HCT116 (cell line): ENCODE data around the gene CTNNA2. TPM values are rescaled to one million over a fixed set of nuclear protein-coding genes. Genes with fewer than 3 reads are reported as not detected.

ENCODE experiments used
- ATAC-seq: fragments of 200-7000 bp; cut with Tn5 transposase; 2 replicates; pipeline ENCODE4 v1.9.1; 2020; ENCODE audit warnings: mild to moderate bottlenecking, moderate library complexity
- BruUV-seq: library from RNA; stranded (reverse); fragments of 400-500 nt; replicated peaks from 2 replicates; lab custom pipeline; 2021; lab: Mats Ljungman, UMichigan
- CTCF ChIA-PET: fragments of 300-600 bp; sonication (Branson Sonifier 250); formaldehyde crosslinking; loops from one replicate; lab custom pipeline; 2021; ENCODE audit warnings: antibody characterized with exemption; lab: Charles Lee
- POLR2A ChIA-PET: fragments of 300-600, 350-600 bp; sonication (Branson Sonifier 250); formaldehyde crosslinking; loops from one replicate; lab custom pipeline; 2021; ENCODE audit warnings: antibody characterized with exemption; lab: Charles Lee
- RAD21 ChIA-PET, 2 experiments: fragments of 300-600 bp; sonication (Branson Sonifier 250); formaldehyde crosslinking; loops; one replicate each; lab custom pipeline; 2023; ENCODE audit warnings: low total read pairs in 2 of 2; ENCODE audit not compliant: uncharacterized antibody in 2 of 2, unreplicated experiment in 2 of 2, low non-redundant PET in 1 of 2; lab: Charles Lee
- DNase-seq: peaks from one replicate; pipeline ENCODE4 v3.0.0-alpha.2; 2010; ENCODE audit warnings: low read depth, low spot score
- H2AFZ ChIP-seq: fragments of 200-600 bp; shearing (Covaris generic), sonication (generic); 2 replicates; pipeline ENCODE4 v1.6.1; 2017; ENCODE audit warnings: low read depth, mixed run types, mixed read lengths, antibody characterized with exemption, low read length; ENCODE audit not compliant: poor library complexity, severe bottlenecking
- H3K27ac ChIP-seq: 2 replicates; pipeline ENCODE4 v1.5.1; 2012; ENCODE audit warnings: low read depth, low read length
- H3K27me3 ChIP-seq: fragments of 200-600 bp; sonication (generic); 2 replicates; pipeline ENCODE4 v1.6.1; 2016; ENCODE audit warnings: mixed run types, low read length, mixed read lengths; ENCODE audit not compliant: insufficient read depth
- H3K36me3 ChIP-seq, 2 experiments: fragments of 200-500 bp in 1 of 2; fragments of 200-600 bp in 1 of 2; sonication (Bioruptor generic) in 1 of 2; sonication (generic) in 1 of 2; 2 replicates each; pipeline versions ENCODE4 v1.5.1 to v1.6.1; 2014 to 2016; ENCODE audit warnings: low read length in 2 of 2, inconsistent platforms in 1 of 2, mixed read lengths in 1 of 2, mixed run types in 1 of 2; ENCODE audit not compliant: insufficient read depth in 2 of 2, control insufficient read depth in 1 of 2
- H3K4me1 ChIP-seq, 2 experiments: fragments of 200-600 bp in 1 of 2; sonication (generic) in 1 of 2; 2 replicates each; pipeline versions ENCODE4 v1.5.1 to v1.6.1; 2012 to 2017; ENCODE audit warnings: low read length in 2 of 2, inconsistent platforms in 1 of 2, mild to moderate bottlenecking in 1 of 2, mixed read lengths in 1 of 2, mixed run types in 1 of 2, moderate library complexity in 1 of 2; ENCODE audit not compliant: insufficient read depth in 2 of 2, control insufficient read depth in 1 of 2
- H3K4me2 ChIP-seq: fragments of 200-600 bp; sonication (generic); 2 replicates; pipeline ENCODE4 v1.6.1; 2017; ENCODE audit warnings: mixed run types, low read length, mixed read lengths
- H3K4me3 ChIP-seq, 2 experiments: fragments of 200-600 bp in 1 of 2; sonication (generic) in 1 of 2; replicated peaks in 1 of 2; 2 replicates each; pipeline ENCODE4 v1.5.1; 2011 to 2016; ENCODE audit warnings: low read length in 2 of 2, control low read depth in 1 of 2, low read depth in 1 of 2, mild to moderate bottlenecking in 1 of 2, mixed read lengths in 1 of 2, mixed run types in 1 of 2
- H3K79me2 ChIP-seq: fragments of 200-600 bp; sonication (generic); 2 replicates; pipeline ENCODE4 v1.6.1; 2017; ENCODE audit warnings: mild to moderate bottlenecking, mixed run types, low read length, moderate library complexity, mixed read lengths; ENCODE audit not compliant: insufficient read depth
- H3K9ac ChIP-seq: fragments of 200-600 bp; sonication (generic); 2 replicates; pipeline ENCODE4 v1.6.1; 2016; ENCODE audit warnings: low read length, mixed read lengths
- H3K9me2 ChIP-seq: fragments of 200-600 bp; sonication (generic), shearing (Covaris generic); 2 replicates; pipeline ENCODE4 v1.6.1; 2017; ENCODE audit warnings: mixed run types, mild to moderate bottlenecking, moderate library complexity; ENCODE audit not compliant: insufficient read depth
- H3K9me3 ChIP-seq, 2 experiments: fragments of 200-500 bp in 1 of 2; fragments of 200-600 bp in 1 of 2; sonication (Bioruptor generic) in 1 of 2; sonication (generic) in 1 of 2; 2 replicates each; pipeline ENCODE4 v1.6.1; 2014 to 2017; ENCODE audit warnings: low read length in 2 of 2, mixed read lengths in 2 of 2, inconsistent platforms in 1 of 2, low read depth in 1 of 2, mild to moderate bottlenecking in 1 of 2, mixed run types in 1 of 2, moderate library complexity in 1 of 2; ENCODE audit not compliant: control insufficient read depth in 1 of 2, insufficient read depth in 1 of 2
- H4K20me1 ChIP-seq: fragments of 200-600 bp; sonication (generic), shearing (Covaris generic); 2 replicates; pipeline ENCODE4 v1.6.1; 2017; ENCODE audit warnings: mixed run types, mild to moderate bottlenecking, moderate library complexity; ENCODE audit not compliant: insufficient read depth
- CBX3 ChIP-seq: IDR thresholded peaks from 2 replicates; pipeline ENCODE4 v1.6.1; 2012; ENCODE audit warnings: low read depth
- CTCF ChIP-seq, 3 experiments: fragments of 200-600 bp in 1 of 3; sonication (generic) in 1 of 3; IDR thresholded peaks in 2 of 3; conservative IDR thresholded peaks in 1 of 3; 2 replicates each; pipeline ENCODE4 v1.5.1; 2012 to 2017; ENCODE audit warnings: low read depth in 2 of 3, low read length in 2 of 3, antibody characterized with exemption in 1 of 3, borderline replicate concordance in 1 of 3, control low read depth in 1 of 3, mild to moderate bottlenecking in 1 of 3, mixed read lengths in 1 of 3, mixed run types in 1 of 3, moderate library complexity in 1 of 3; ENCODE audit not compliant: insufficient read depth in 1 of 3
- ELF1 ChIP-seq: IDR thresholded peaks from 2 replicates; pipeline ENCODE4 v1.6.1; 2012; ENCODE audit warnings: low read depth, borderline replicate concordance
- EZH2 ChIP-seq: fragments of 200-600 bp; sonication (generic); IDR thresholded peaks from 2 replicates; pipeline ENCODE4 v1.6.1; 2017; ENCODE audit warnings: antibody characterized with exemption, mixed run types
- JUND ChIP-seq: IDR thresholded peaks from 2 replicates; pipeline ENCODE4 v1.6.1; 2012
- POLR2A ChIP-seq: IDR thresholded peaks from 2 replicates; pipeline ENCODE4 v1.7.0; 2011; ENCODE audit warnings: borderline replicate concordance; ENCODE audit not compliant: insufficient read depth, insufficient read length; ENCODE audit errors: extremely low read depth
- POLR2AphosphoS5 ChIP-seq: IDR thresholded peaks from 2 replicates; pipeline ENCODE4 v1.6.1; 2011; ENCODE audit warnings: mild to moderate bottlenecking, low read depth, low read length, moderate library complexity
- RAD21 ChIP-seq: IDR thresholded peaks from 2 replicates; pipeline ENCODE4 v1.6.1; 2012; ENCODE audit warnings: low read depth, mild to moderate bottlenecking
- REST ChIP-seq: IDR thresholded peaks from 2 replicates; pipeline ENCODE4 v1.6.1; 2012; ENCODE audit warnings: low read depth
- SIN3A ChIP-seq: IDR thresholded peaks from 2 replicates; pipeline ENCODE4 v1.6.1; 2012; ENCODE audit warnings: low read depth
- SP1 ChIP-seq: IDR thresholded peaks from 2 replicates; pipeline ENCODE4 v1.6.1; 2012; ENCODE audit warnings: low read depth
- YY1 ChIP-seq: IDR thresholded peaks from 2 replicates; pipeline ENCODE4 v1.6.1; 2011; ENCODE audit warnings: low read length, low read depth, moderate library complexity, mild to moderate bottlenecking; ENCODE audit not compliant: insufficient replicate concordance; ENCODE audit errors: extremely low read depth
- ZBTB33 ChIP-seq: IDR thresholded peaks from 2 replicates; pipeline ENCODE4 v1.6.1; 2011; ENCODE audit warnings: mild to moderate bottlenecking, low read length, moderate library complexity; ENCODE audit not compliant: insufficient replicate concordance; ENCODE audit errors: extremely low read depth
- intact Hi-C: fragments of 100-400 bp; cut with micrococcal nuclease; formaldehyde crosslinking; loops from 2 replicates; pipeline ENCODE4 v1.10.0; 2022
- total RNA-seq: library from RNA; stranded (reverse); gene quantifications from one replicate; pipeline ENCODE4 v1.2.1, GENCODE V29; 2021; ENCODE audit not compliant: unreplicated experiment

Gene CTNNA2
- total RNA-seq, 1 experiment from 2014 or later: not detected

- TF ChIP-seq ELF1 (no peak), POLR2A (no peak)
Observed at GRCh38 chr2:80288576-80288975, 775.7 kb downstream of the CTNNA2 start (continued).

- Histone ChIP-seq H3K4me3 (no peak overlapping the region), H4K20me1 (no peaks in the 10 kb centered on the region), H3K27me3 (no peaks in the 10 kb centered on the region), H3K9me3 (peaks cover 0 to 8% of the 10 kb centered on the region in 2 experiments; a peak in 2 of 4 replicates), H3K27ac (no peak overlapping the region), H3K79me2 (no peaks in the 10 kb centered on the region), H3K36me3 (no peaks in the 10 kb centered on the region), H2AFZ (no peak overlapping the region), H3K9me2 (no peaks in the 10 kb centered on the region), H3K4me2 (no peak overlapping the region), H3K4me1 (no peaks in the 10 kb centered on the region), H3K9ac (no peak overlapping the region)
- ChIA-PET POLR2A (no interaction called here), RAD21 (no interaction called here), CTCF (no interaction called here)
- TF ChIP-seq JUND: no peak
- no peak for TF ChIP-seq RAD21
- TF ChIP-seq POLR2AphosphoS5: no peak
- TF ChIP-seq SIN3A: no peak
- no peak for TF ChIP-seq CBX3
- no peak for TF ChIP-seq REST
- no peak for TF ChIP-seq SP1
- TF ChIP-seq ELF1: no peak
- TF ChIP-seq YY1: no peak
- TF ChIP-seq EZH2: no peak
- TF ChIP-seq CTCF (IDR thresholded peaks at IDR 0.05 in 2 of 3, conservative IDR thresholded peaks at IDR 0.05 in 1 of 3; ENCODE audit: borderline replicate concordance in 1 of 3, insufficient read depth in 1 of 3, low read depth in 2 of 3, low read length in 2 of 3): no peak
- no peak for TF ChIP-seq ZBTB33
- DNase-seq (no peak), ATAC-seq (no peak)
- intact Hi-C loops: no loop called here
- BruUV-seq: no TSS peak
Observed at GRCh38 chr2:80291656-80292055, 778.8 kb downstream of the CTNNA2 start.
